Omental fat pad (tissue), 4 donors: ENCODE results near the gene BEST4. TPM values are rescaled to one million over a fixed set of nuclear protein-coding genes. Genes with fewer than 3 reads are reported as not detected.
A peak's percentile ranks its signal among the peaks of the same experiment; 100 is the strongest.
"Not testable (repeated sequence)": the region's sequence is repeated elsewhere in the genome, so short reads cannot be mapped to it uniquely, and the experiment has no call there.

Source experiments
- ATAC-seq: fragments of 150-250 bp; one replicate; pipeline ENCODE4 v1.9.1; 2016; ENCODE audit warnings: mild to moderate bottlenecking, moderate library complexity; ENCODE audit not compliant: low FRiP score
- DNase-seq: peaks from one replicate; pipeline ENCODE4 v3.0.0-alpha.2; 2019; ENCODE audit warnings: low spot score
- CTCF ChIP-seq, 3 donors: fragments of 450-650 bp; IDR thresholded peaks; one replicate each; pipeline ENCODE4 v1.5.1; 2016 to 2017; ENCODE audit warnings: antibody characterized with exemption in 3 of 3, mild to moderate bottlenecking in 3 of 3, moderate library complexity in 2 of 3
- total RNA-seq, 4 donors: library from RNA; depleted of rRNA; stranded (reverse); fragments of >200 nt; gene quantifications; one replicate each; pipeline ENCODE4 v1.1.0, GENCODE V29; 2016

BEST4 gene
- total RNA-seq, 4 donors from 2014 or later = 0.24 TPM; not detected in 3

GRCh38 chr1:44760876-44761275, 27.1 kb downstream of the BEST4 start:
- no peak for ATAC-seq
- DNase-seq = no peak
- no peak for TF ChIP-seq CTCF (IDR thresholded peaks at IDR 0.05)

- ATAC-seq = no peak
- no peak for TF ChIP-seq CTCF (IDR thresholded peaks at IDR 0.05)
- DNase-seq = no peak
These were observed 28.9 kb downstream of the BEST4 start for GRCh38 chr1:44759077-44759476.

- DNase-seq (no peak), ATAC-seq (no peak)
- TF ChIP-seq CTCF (IDR thresholded peaks at IDR 0.05) = no peak
These were observed 30.6 kb downstream of the BEST4 start for GRCh38 chr1:44757420-44757819.

DNA sequence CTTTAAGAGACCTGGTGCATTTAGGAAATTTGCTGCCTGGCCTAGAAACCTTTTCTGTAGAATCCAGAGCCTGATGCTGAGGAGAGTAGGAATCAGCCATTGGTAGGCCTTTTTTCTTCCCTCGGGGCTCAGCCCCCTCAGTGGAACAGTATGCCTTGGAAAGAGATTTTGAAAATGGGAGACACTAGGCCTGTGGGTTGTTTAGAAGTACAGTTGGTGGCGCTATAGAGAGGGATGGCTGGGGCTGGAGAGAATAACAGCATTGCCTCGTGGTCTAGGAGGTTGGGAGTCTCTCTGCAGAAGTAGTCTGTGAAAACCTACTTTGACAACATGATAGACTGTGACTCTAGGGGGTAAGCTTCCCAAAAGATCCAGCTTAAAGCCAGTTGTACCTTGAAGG, 40.1 kb downstream of the BEST4 start:
- TF ChIP-seq CTCF (IDR thresholded peaks at IDR 0.05) = no peak
- DNase-seq = no peak

GRCh38 chr1:44743211-44743610, 44.8 kb downstream of the BEST4 start:
- ATAC-seq = no peak
- no peak for TF ChIP-seq CTCF (IDR thresholded peaks at IDR 0.05)
- no peak for DNase-seq

More for the DNA sequence above, 40.1 kb downstream of the BEST4 start:
- no peak for ATAC-seq

- DNase-seq (no peak), ATAC-seq (no peak)
- no peak for TF ChIP-seq CTCF (IDR thresholded peaks at IDR 0.05)
These were observed 47.8 kb downstream of the BEST4 start for GRCh38 chr1:44740179-44740617.

GRCh38 chr1:44739307-44740178, 48.4 kb downstream of the BEST4 start, which contains the start of gene KIF2C:
TSS of gene KIF2C (plus strand) at chr1:44739837. CDS start at chr1:44739933, 96 bp downstream.
- no peak for TF ChIP-seq CTCF (IDR thresholded peaks at IDR 0.05)
- ATAC-seq (peak; percentile 99), DNase-seq (peak; percentile 86)

DNA sequence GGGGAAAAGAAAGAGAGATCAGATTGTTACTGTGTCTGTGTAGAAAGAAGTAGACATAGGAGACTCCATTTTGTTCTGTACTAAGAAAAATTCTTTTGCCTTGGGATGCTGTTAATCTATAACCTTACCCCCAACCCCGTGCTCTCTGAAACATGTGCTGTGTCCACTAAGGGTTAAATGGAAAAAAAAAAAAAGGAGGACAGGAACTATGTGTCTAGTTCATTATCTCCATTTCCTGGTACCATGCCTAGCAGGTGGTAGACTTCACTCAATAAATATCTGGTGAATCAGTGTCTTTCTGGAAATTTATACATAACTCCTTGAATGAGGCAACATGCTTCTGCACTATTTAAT, 49.0 kb downstream of the BEST4 start:
- not testable (repeated sequence) for DNase-seq, ATAC-seq
